Neural crest cell (in vitro differentiated cells): Measurements from ENCODE around the gene MAPK11. TPM values are rescaled to one million over a fixed set of nuclear protein-coding genes. Genes with fewer than 3 reads are reported as not detected.

Experiments
- DNase-seq: peaks from one replicate; pipeline ENCODE4 v3.0.0; 2021; ENCODE audit warnings: low read depth, mixed read lengths, low spot score
- H3K27ac Mint-ChIP-seq: one replicate; pipeline ENCODE4 v1.8.0; 2021; ENCODE audit warnings: mild to moderate bottlenecking, mixed read lengths; ENCODE audit not compliant: unreplicated experiment
- H3K27me3 Mint-ChIP-seq: 2 replicates; pipeline ENCODE4 v1.8.0; 2021; ENCODE audit warnings: low read depth, mild to moderate bottlenecking, mixed read lengths
- H3K36me3 Mint-ChIP-seq: 2 replicates; pipeline ENCODE4 v1.8.0; 2021; ENCODE audit warnings: low read depth, mild to moderate bottlenecking, mixed read lengths
- H3K4me1 Mint-ChIP-seq: 2 replicates; pipeline ENCODE4 v1.8.0; 2021; ENCODE audit warnings: mixed read lengths
- H3K4me3 Mint-ChIP-seq: one replicate; pipeline ENCODE4 v1.8.0; 2021; ENCODE audit warnings: mild to moderate bottlenecking, mixed read lengths
- H3K9me3 Mint-ChIP-seq: 2 replicates; pipeline ENCODE4 v1.8.0; 2021; ENCODE audit warnings: mixed read lengths
- CTCF ChIP-seq: fragments of 200-600 bp; sonication (generic); conservative IDR thresholded peaks from 2 replicates; pipeline ENCODE4 v1.5.0; 2021; ENCODE audit warnings: antibody characterized with exemption, mild to moderate bottlenecking
- total RNA-seq: library from RNA; stranded (reverse); gene quantifications from 2 replicates; pipeline ENCODE4 v1.2.1, GENCODE V29; 2021

Gene MAPK11
- total RNA-seq, 1 donor from 2014 or later = 16.3 TPM

DNA sequence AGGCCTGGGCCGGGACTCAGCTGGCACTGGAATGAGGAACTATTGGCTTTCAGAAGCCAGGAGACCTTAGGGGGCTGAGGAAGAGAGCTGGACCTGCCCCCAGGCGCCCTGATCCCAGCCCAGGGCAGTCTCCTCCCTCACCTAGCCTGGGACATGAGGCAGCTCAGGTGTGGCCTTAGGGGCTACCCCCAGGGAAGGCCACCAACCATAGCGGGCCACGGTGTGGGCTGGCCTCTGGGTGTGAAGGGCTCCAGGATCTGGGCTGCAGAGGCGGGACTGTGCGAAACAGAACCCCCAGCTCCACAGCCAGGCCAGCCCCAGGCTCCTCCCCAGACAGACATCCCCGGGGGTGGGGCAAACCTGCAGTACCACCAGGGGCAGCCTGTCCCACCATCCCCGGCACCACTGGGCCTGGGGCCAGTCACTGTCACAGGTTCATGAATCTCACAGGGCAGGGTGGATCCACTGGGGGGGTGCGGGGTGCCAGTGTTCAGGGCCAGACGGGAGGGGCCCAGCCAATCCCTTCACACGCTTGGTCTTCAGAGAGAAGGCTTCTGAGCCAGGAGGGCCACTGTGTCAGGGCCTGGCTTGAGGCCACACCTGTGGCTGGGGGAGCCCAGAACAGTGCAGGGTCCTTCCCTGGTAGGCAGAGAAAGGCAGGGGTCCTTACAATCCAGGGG lies 33.8 kb upstream of the MAPK11 start:
- H3K27ac Mint-ChIP-seq = no peak overlapping the region
- no peak for TF ChIP-seq CTCF

GRCh38 chr22:50303515-50303847 lies 33.3 kb upstream of the MAPK11 start:
- Mint-ChIP-seq H3K27me3 (peaks cover 3% of the 10 kb centered on the region), H3K9me3 (no peaks in the 10 kb centered on the region), H3K4me1 (peaks cover 9% of the 10 kb centered on the region), H3K4me3 (no peak overlapping the region), H3K36me3 (no peaks in the 10 kb centered on the region), H3K27ac (no peak overlapping the region)
- no peak for DNase-seq
- no peak for TF ChIP-seq CTCF

More for the DNA sequence above, 33.8 kb upstream of the MAPK11 start:
- H3K36me3 Mint-ChIP-seq = no peaks in the 10 kb centered on the region
- peaks cover 3% of the 10 kb centered on the region for H3K27me3 Mint-ChIP-seq
- H3K9me3 Mint-ChIP-seq = no peaks in the 10 kb centered on the region
- H3K4me3 Mint-ChIP-seq = peak overlapping the region; percentile 74
- H3K4me1 Mint-ChIP-seq = peaks cover 14% of the 10 kb centered on the region
- DNase-seq = no peak

GRCh38 chr22:50302564-50302963 lies 32.4 kb upstream of the MAPK11 start:
- H3K4me3 Mint-ChIP-seq = peak overlapping the region; percentile 47

GRCh38 chr22:50302041-50302541 lies 31.9 kb upstream of the MAPK11 start:
- TF ChIP-seq CTCF = no peak
- Mint-ChIP-seq H3K4me3 (no peak overlapping the region), H3K36me3 (no peaks in the 10 kb centered on the region), H3K27ac (no peak overlapping the region), H3K4me1 (peaks cover 13% of the 10 kb centered on the region), H3K9me3 (no peaks in the 10 kb centered on the region), H3K27me3 (peaks cover 3% of the 10 kb centered on the region)
- DNase-seq = no peak

More at GRCh38 chr22:50302564-50302963, 32.4 kb upstream of the MAPK11 start:
- no peak for TF ChIP-seq CTCF
- DNase-seq = no peak
- Mint-ChIP-seq H3K9me3 (no peaks in the 10 kb centered on the region), H3K27ac (no peak overlapping the region), H3K36me3 (no peaks in the 10 kb centered on the region), H3K27me3 (peaks cover 3% of the 10 kb centered on the region), H3K4me1 (peaks cover 9% of the 10 kb centered on the region)

DNA sequence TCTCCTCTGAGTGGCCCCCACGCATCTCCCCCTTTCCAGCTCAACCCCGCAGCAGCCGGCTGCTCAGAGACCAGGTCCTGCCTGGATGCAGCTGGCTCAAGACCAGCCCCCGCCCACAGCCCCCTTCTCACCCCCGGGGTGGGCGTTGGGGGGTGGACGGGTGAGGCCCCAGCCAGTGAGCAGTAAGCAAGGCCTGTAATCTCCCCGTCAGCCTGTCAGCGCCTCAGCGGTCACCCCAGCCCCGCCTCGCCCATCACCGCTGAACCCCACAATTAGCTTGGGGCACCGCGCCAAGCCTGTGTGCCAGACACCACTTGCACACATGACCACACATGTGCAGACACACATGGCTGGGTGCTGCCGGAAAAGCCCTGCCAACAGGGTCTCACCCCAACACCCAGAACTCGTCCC lies 31.4 kb upstream of the MAPK11 start:
- no peaks in the 10 kb centered on the region for H3K36me3 Mint-ChIP-seq
- no peak overlapping the region for H3K4me3 Mint-ChIP-seq
- peaks cover 13% of the 10 kb centered on the region for H3K4me1 Mint-ChIP-seq
- H3K27ac Mint-ChIP-seq = no peak overlapping the region
- no peak for DNase-seq
- peaks cover 3% of the 10 kb centered on the region for H3K27me3 Mint-ChIP-seq
- no peaks in the 10 kb centered on the region for H3K9me3 Mint-ChIP-seq
- TF ChIP-seq CTCF = no peak
